Activated naive CD4-positive, alpha-beta T cell treated with Interleukin-2 at 50 U/mL for 16 hours (primary cell): ENCODE measurements around the gene PRODH2.

Experiments used
- DNase-seq: peaks from one replicate; pipeline ENCODE4 v3.0.0-alpha.2; 2020

Gene PRODH2

DNA sequence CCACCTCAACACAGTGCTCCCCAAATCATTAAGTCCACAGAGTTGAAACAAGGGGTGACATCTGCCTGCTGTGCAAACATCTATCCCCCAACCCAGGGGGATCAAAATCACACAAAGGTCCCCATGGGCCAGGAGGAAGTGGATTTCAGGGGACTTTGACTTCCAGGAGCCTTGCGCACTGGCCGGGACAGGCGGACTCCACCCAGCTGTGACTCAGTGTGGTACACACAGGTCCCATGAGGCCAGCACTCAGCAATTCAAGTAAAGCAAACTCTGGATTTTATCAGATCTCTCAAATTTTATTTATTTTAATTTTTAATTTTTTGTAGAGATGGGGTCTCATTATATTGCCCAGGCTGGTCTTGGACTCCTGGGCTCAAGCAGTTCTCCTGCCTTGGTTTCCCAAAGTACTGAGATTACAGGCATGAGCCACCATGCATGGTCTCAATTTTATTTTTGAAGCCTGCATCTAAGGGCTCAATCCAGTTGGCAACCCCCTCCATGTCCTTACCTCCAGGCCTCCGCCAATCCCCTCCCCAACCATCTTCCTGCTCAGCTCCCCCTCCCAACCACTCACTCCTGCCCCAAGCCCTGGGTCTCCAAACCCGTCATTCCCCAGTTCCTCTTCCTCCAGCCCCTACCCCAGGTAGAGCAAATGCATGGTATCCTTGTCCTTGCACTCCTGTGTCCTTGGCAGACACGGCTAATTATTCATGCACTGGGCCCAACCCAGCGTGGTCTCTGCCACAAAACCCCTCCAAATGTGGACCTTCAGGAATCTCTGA lies 19.1 kb downstream of the PRODH2 start:
- DNase-seq = no peak

DNA sequence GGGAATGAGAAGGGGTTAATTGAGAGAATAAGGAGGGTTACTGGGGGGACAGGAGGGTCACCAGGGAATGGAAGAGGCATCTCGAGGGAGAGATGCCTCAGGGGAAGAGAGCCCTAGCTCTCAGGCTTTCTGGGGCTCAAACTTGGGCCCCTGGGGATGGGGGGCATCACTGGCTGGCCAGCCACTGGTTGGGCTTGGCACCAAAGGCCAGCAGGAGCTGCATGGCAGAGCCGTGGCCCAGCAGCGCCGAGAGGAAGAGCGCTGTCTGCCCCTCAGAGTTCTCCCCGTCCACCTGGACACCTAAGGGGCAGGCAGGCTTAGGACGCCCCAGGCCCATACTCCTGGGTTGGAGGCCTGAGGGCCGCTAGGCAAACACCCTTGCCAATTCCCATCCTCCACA lies 19.8 kb downstream of the PRODH2 start:
- no peak for DNase-seq

- DNase-seq = no peak
Measured at GRCh38 chr19:35792312-35792711, 20.3 kb downstream of the PRODH2 start.

DNA sequence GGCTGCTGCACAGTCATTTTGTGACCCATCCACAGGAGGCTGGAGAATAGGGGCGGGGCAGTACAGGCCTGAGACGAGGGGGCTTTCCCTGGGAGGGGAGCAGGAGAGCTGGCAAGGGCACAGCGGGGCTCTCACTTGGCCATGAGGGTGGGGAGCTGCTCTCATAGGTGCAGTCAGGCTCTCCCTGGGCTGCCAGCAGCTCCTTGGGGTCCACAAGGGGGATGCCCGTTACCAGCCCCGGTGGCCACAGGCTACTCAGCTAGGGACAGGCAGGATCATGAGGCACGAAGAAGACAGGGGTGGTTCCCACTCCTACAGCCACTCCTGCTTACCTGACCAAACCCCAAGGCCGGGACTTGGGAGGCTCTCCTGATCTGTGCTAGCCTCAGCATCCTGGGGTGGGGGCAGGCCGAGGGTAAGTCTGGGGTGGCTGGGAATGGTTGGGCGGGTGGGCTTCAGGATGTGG lies 20.8 kb downstream of the PRODH2 start:
- no peak for DNase-seq

GRCh38 chr19:35790981-35791813 lies 21.4 kb downstream of the PRODH2 start:
- DNase-seq = no peak

DNA sequence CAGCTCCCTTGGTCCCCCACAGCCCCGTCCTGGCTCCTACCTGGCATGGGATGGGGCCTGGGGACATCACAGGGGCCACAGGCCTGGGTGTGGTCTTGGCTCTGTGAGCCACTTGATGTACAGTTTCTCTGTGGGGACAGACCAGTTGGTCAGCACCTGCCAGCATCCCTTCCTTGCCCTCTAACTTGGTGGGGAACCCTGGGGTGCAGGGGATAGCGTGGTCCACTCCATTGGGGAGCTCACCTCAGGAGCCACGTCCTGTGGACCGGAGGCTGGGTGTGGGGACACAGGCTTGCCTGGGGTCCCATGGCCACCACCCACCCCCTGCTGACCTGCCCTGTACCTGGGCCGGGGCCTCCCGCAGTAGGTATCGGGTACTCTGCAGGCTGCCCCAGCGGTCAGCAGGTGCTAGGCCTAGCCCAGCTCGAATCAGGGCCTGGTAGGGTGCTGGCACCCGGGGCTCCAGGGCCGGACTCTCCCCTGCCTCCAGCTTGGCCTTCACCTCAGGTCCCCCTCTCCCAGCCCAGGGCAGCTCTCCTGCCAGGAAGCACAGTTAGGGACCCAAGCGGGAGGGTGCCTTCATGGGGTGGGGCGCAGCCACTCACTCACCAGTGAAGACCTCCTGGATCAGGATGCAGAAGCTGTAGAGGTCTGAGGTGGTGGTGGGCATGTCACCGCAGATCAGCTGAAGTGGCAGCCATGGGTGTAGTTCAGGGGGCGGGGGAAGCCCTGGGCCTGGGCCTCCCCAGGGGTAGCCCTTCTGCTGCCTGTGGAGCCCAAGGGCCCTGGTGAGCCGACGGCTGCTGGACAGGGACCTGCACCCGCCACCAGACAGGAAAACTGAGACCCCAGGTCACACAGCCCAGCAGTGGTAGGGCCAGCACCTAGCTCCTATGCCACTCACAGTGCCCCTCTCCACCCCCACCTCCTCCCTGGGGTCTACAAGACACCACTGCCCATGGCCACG lies 22.4 kb downstream of the PRODH2 start:
- DNase-seq = no peak

DNA sequence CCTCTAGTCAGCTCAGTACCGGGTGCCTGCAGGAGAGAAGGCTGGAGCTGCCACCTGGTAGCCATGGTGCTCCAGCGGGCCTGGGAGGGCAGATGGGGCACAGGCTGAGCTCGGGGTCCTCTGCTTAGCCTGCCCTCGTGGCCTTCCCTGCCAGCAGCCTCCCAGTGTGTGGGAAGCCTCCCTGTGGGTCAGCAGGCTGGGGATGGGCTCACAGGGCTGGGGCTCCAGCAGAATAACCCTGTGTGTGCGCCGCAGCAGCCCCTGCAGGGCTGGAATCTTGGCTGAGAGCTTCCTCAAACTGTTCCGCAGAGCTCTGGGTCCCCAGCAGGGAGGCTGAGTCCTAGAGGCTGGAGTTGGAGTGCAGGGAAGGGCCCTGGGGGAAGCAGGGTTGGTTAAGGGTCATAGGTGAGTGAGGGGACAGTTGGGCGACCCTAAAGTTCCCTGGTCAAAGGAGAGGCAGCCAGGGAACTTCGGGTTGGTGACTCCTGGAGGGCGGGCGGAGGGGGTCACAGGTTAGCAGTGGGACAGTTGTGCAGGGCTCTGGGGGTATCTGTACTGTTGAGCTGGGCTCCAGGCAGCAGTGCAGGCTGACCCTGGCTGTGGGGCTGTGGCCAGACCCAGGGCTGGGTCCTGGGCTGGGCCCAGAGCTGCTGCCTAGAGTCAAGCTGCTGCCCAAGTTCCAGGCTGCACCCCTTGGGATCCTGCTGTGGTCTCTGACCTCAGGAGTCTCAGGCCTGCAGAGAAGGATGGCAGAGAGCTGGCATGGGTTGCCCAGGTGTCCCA lies 23.3 kb downstream of the PRODH2 start:
- DNase-seq = no peak

DNA sequence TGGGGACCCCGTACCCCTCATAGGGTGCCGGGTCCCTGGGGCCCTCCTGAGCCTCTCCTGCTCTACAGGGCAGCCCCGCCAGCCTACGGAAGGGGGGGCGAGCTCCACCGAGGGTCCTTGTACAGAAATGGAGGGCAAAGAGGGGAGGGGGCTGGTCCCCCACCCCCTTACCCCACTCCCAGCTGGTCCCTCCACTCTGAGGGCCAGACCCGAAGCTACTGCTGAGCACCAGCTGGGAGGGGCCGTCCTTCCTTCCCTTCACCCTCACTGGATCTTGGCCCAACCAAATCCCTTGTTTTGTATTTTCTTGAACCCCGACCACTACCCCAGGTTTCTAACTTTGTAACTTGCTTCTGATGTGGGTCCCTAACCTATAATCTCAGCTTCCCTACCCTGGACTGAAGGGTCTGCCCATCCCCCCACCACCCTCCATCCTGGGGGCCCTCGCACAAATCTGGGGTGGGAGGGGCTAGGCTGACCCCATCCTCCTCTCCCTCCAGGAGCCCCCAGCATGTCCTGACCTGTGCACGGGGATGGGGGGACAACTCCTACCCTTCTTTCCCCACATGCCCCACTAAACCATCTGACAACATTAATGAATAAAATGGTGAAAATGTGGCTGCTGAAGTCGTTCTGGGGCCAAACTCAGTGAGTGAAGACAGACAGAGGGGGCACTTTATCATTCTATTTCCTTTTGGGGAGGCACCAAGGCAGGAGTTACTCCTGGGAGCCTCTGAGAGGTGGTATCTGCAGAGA lies 24.3 kb downstream of the PRODH2 start:
- DNase-seq = no peak

GRCh38 chr19:35787227-35787799 lies 25.3 kb downstream of the PRODH2 start:
- no peak for DNase-seq

DNA sequence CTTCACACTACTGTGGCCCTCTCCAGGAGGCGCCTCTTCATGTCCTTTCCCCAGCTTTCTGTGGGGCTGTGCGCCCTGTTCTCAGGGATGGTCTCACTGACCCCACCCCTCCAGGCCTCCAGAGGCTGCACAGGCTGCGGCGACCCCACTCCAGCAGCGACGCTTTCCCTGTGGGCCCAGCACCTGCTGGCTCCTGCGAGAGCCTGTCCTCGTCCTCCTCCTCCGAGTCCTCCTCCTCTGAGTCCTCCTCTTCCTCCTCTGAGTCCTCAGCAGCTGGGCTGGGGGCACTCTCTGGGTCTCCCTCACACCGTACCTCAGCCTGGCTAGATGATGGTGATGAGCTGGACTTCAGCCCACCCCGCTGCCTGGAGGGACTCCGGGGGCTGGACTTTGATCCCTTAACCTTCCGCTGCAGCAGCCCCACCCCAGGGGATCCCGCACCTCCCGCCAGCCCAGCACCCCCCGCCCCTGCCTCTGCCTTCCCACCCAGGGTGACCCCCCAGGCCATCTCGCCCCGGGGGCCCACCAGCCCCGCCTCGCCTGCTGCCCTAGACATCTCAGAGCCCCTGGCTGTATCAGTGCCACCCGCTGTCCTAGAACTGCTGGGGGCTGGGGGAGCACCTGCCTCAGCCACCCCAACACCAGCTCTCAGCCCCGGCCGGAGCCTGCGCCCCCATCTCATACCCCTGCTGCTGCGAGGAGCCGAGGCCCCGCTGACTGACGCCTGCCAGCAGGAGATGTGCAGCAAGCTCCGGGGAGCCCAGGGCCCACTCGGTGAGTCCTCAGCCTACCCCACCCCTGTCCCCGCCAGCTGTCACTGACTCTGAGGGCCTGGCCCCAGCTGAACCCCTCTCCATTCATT lies 26.1 kb downstream of the PRODH2 start:
- DNase-seq = no peak

DNA sequence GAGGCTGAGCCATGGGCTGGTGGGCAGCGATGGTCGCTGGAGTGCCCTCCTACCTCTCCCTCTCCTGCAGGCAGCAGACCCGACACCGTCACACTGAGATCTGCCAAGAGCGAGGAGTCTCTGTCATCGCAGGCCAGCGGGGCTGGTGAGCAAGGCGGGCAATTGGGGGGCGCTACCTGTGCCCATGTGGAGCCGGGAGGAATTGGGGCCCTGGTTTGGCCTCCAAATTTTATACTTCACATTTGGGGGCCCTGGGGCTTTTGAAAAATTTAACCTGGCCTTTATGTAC lies 27.4 kb downstream of the PRODH2 start:
- DNase-seq = no peak

- no peak for DNase-seq
Measured at GRCh38 chr19:35784503-35785338, 27.9 kb downstream of the PRODH2 start.

DNA sequence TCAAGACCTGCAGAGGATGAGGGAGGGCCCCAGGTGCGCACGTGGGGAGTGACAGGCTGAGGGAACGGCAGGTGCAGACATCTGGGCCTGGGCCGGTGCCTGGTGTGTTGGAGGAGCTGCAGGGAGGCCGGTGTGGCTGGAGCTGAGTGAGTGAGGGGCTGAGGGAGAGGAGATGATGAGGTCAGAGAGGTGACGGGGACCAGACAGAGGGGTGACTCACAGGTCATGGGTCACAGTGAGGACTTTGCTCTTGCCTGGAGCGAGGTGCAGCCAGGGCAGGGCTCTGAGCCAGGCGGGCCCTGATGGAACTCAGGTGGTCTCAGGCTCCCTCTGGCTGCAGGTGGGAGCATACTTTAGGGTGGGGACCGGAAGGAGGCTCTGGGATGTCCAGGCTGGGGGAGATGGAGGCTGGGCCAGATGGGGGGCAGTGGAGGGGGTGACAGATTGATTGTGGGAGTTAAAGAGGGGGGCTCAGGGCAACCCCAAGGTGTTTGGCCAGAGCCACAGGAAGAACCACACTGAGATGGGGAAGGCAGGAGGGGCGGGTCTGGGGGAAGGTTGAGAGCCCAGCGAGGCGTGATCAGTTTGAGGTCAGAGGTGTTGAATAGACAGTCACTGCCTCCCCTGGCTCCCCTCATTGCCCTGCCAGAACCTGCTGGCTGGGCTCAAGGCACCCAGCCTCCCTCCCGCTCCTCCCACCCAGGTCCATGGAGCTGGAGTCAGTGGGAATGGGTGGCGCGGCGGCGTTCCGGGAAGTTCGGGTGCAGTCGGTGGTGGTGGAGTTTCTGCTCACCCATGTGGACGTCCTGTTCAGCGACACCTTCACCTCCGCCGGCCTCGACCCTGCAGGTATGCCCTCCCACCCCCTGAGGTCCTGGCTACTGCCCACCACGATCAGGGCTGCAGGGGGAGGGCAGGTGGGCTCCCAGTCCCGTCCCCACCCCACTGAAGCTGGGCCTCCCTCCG lies 28.9 kb downstream of the PRODH2 start:
- DNase-seq = no peak

DNA sequence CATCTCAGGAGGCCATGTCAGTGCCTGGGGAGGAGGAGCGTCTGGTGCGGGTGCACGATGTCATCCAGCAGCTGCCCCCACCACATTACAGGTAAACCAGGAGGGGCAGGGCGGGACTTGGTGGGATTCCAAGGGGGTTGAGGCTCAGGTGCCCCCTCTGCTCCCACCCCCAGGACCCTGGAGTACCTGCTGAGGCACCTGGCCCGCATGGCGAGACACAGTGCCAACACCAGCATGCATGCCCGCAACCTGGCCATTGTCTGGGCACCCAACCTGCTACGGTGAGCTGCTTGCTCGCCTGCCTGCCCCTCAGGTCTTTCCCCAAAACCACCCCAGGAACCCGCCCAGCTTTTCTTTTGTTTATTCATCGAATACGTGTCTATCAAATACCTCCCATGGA lies 30.1 kb downstream of the PRODH2 start:
- no peak for DNase-seq

DNA sequence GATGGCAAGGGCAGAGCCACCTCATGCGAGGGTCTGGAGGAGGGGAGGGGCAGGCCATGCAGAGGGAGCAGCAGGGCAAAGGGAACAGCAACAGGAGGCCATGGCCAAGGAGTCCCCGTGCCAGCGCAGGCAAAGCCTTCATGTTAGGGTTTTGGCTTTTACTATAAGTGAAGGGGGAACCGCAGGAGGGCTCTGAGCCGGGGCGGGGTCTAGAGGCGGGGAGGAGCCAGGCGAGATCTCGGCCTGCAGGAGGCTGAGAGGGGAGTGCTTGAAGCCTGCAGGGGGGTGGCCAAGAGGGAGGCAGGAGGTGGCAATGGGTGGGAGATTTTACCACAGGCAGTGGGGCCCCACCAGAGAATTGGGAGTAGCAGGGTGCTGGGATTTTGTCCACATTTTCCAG lies 31.0 kb downstream of the PRODH2 start:
- DNase-seq = no peak

DNA sequence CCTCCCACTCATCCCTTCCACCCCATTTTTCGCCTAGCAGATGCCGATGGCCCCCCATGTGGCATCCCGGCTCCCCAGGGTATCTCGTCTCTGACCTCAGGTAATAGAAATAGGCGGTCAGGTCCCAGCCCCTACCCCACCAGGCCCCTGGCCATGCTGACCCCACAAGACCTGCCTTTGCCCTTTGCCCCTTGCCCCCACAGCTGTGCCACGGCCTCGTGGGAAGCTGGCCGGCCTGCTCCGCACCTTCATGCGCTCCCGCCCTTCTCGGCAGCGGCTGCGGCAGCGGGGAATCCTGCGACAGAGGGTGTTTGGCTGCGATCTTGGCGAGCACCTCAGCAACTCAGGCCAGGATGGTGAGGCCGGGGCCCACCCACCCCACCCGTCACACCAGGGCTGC lies 31.9 kb downstream of the PRODH2 start:
- DNase-seq = no peak

DNA sequence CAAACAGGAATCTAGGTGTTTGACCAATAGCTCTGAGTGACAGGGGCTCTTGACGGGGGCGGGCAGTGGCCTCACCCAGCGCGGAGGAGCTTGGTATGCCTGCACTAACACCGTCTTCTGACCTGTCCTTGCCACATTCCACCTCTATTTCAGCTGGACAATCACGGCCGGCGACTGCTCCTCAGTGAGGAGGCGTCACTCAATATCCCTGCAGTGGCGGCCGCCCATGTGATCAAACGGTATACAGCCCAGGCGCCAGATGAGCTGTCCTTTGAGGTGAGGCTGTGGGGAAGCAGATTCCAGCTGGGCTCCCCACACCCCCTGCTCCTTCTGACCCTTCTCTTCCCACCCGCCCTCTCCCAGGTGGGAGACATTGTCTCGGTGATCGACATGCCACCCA lies 32.6 kb downstream of the PRODH2 start:
- no peak for DNase-seq

DNA sequence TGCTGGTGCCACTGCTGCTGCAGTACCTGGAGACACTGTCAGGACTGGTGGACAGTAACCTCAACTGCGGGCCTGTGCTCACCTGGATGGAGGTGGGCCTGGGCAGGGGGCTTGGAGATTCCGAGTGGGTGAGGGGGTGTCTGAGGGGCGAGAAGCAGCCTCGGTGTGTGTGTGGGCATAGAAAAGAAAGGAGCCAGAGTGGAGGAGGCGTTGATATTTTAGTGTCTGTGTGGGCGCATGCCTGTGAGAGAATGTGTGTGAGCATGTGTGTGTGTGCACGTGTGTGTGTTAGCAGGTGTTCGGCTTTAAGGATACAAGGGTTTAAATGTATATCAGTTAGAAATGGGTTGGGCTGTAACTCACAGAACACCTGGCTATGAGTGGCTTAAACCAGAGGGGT lies 33.6 kb downstream of the PRODH2 start:
- no peak for DNase-seq
